AG10803 (cell line): ENCODE data around the gene PDE8B.
A peak's percentile ranks its signal among the peaks of the same experiment; 100 is the strongest.

Source experiments
- DNase-seq: peaks from one replicate; pipeline ENCODE4 v3.0.0; 2010; ENCODE audit warnings: low read depth
- H3K4me3 ChIP-seq: 2 replicates; pipeline ENCODE4 v1.5.1; 2011; ENCODE audit warnings: mild to moderate bottlenecking, low read length, control low read depth
- CTCF ChIP-seq: conservative IDR thresholded peaks from 2 replicates; pipeline ENCODE4 v1.5.1; 2011; ENCODE audit warnings: mild to moderate bottlenecking, low read length, control low read depth, inconsistent platforms

Gene PDE8B

GRCh38 chr5:77177576-77177975, 32.9 kb upstream of the PDE8B start:
- no peak for DNase-seq
- no peak for TF ChIP-seq CTCF
- H3K4me3 ChIP-seq, result no peak overlapping the region

- peak overlapping the region; percentile 39 for H3K4me3 ChIP-seq
- no peak for TF ChIP-seq CTCF
- DNase-seq, result no peak
Observed at GRCh38 chr5:77180167-77181081, 30.1 kb upstream of the PDE8B start.

GRCh38 chr5:77181173-77181572, 29.3 kb upstream of the PDE8B start:
- no peak for TF ChIP-seq CTCF
- no peak for DNase-seq
- no peak overlapping the region for H3K4me3 ChIP-seq

- TF ChIP-seq CTCF, result no peak
- no peak overlapping the region for H3K4me3 ChIP-seq
- no peak for DNase-seq
Observed at GRCh38 chr5:77181596-77182304, 28.7 kb upstream of the PDE8B start.

- DNase-seq, result no peak
- no peak overlapping the region for H3K4me3 ChIP-seq
- no peak for TF ChIP-seq CTCF
Observed at GRCh38 chr5:77182367-77182766, 28.1 kb upstream of the PDE8B start.

- no peak overlapping the region for H3K4me3 ChIP-seq
- no peak for TF ChIP-seq CTCF
- DNase-seq, result no peak
Observed at GRCh38 chr5:77186652-77187370, 23.7 kb upstream of the PDE8B start.
